ENCODE measurements around the gene FATE1.

Gene FATE1

DNA sequence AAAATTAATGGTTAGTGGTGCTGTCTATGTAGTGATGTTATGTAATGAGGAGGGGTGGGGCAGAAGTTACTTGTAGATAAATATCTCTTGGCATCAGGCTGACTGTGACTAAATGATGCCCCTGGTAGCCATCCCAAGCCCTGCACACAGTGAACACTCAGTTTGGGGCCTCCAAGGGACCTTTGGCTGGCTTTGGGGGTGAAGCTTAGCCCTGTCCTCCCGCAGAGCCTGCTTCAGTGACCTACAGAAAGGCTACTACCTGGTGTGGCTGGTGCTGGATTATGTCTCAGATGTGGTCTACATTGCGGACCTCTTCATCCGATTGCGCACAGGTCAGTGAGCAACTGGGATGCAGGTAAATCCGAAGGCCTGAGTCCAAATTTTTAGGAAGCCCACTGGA is 26.5 kb downstream of the FATE1 start:
- no peak for DNase-seq (ENCODE audit: low read depth in 3 of 3)

DNA sequence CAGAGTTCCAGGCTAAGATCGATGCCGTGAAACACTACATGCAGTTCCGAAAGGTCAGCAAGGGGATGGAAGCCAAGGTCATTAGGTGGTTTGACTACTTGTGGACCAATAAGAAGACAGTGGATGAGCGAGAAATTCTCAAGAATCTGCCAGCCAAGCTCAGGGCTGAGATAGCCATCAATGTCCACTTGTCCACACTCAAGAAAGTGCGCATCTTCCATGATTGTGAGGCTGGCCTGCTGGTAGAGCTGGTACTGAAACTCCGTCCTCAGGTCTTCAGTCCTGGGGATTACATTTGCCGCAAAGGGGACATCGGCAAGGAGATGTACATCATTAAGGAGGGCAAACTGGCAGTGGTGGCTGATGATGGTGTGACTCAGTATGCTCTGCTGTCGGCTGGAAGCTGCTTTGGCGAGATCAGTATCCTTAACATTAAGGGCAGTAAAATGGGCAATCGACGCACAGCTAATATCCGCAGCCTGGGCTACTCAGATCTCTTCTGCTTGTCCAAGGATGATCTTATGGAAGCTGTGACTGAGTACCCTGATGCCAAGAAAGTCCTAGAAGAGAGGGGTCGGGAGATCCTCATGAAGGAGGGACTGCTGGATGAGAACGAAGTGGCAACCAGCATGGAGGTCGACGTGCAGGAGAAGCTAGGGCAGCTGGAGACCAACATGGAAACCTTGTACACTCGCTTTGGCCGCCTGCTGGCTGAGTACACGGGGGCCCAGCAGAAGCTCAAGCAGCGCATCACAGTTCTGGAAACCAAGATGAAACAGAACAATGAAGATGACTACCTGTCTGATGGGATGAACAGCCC is 28.0 kb downstream of the FATE1 start:
- DNase-seq (ENCODE audit: low read depth in 3 of 3), result no peak

DNA sequence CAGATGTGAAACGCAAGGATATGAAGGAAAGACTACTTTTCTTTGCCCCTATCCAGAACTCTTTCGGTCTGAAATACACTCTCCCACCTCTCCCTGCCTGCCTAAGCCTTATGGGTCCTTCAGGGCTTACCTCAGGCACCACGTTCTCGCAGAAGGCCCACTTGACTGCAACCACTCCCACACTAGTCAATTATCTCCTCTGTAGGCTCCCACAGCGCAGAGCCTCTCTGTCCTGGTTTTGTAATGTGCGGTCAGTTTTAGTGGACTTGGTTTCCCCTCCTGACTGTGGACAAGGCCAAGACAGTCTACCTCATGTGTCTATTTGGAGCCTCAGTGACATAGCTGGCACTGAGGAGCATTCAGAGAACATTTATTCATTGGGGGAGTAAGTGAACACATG is 29.8 kb downstream of the FATE1 start:
- DNase-seq (ENCODE audit: low read depth in 3 of 3), result no peak

DNA sequence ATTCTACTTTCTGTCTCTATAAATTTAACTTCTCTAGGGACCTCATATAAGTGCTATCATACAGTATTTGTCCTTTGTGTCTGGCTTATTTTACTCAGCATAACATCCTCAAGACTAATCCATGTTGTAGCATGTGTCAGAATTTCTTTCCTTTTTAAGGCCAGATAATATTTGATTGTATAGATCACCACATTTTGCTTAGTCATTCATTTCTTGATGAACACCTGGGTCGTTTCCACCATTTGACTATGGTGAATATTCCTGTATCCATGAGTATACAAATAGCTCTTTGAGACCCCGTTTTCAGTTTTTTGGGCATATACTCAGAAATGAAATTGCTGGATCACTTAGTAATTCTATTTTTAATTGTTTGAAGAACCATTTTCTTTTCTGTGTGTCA is 30.7 kb downstream of the FATE1 start:
- DNase-seq (ENCODE audit: low read depth in 3 of 3), result no peak

DNA sequence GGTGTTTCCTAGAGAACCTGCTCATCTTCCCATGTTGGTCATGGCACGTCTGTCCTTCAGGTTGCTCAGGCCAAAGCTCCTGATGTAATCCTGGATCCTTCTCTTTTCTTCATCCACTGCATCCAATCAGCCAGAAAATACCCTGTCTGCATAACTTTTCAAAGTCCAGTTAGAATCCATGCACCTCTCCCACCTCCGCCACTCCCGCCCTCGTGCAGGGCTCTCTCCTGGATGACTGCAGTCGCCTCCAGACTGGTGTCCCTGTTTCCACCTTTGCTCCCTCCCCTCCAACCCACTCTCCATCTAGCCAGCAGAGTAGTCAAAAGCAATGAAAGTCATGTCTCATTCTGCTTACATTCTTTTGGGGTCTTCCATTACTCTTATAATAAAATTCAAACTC is 34.7 kb downstream of the FATE1 start:
- no peak for DNase-seq (ENCODE audit: low read depth in 3 of 3)

DNA sequence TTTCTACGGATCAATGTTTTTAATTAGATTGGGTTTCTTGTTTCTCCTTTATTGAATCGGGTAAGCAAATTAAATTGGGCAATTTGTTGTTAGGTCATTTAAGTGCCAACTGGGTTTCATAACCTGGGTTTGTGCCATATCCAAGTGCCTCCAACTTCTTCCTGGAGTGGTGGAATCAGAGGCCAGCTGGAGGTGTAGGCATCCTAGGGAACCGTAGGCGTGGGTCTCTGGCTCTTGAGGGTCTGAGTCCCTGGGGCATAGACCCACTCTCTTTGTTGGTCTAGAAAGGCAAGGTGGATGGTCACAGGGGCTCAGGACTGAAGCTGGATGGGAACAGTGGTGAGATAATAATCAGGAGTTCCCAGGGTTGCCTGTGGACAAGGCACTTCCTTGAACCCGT is 37.0 kb downstream of the FATE1 start:
- DNase-seq (ENCODE audit: low read depth in 3 of 3), result no peak

DNA sequence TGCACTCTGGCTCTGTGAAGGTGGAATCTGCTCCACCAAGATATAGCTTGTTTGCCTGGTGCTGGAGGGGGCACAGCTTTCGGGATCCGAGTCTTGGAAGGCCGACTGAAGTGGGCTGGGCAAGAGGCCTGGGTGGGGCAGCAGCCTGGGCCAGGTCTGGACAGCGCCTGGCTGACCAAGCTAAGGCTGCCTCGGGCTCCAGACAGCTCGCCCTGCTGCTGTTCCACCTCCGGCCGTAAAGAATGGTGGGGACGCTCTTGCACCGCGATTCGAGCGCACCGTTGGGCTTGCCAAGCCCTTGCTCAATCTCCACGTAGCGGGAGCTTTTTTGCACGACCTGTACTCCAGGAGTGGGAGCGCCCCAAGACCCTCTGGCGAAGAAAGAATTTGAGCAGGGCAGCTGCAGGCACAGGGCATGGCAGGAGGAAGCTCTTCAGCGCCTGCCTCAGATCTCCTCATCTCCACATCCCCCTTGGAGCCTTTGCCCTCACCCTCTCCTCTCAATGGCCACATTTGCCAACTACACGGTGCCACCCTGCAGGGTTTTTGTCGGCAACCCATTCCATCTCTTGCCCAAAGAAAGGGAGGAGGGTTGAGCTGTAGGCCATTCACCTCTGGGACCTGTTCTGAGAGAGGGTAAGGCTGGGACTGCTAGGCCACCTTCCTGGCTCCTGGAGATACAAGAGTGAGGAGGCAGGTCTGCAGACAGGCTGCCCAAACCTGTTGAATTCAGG is 37.6 kb downstream of the FATE1 start:
- peak in 1 of 3 experiments; percentile 13 for DNase-seq (ENCODE audit: low read depth in 3 of 3)

DNA sequence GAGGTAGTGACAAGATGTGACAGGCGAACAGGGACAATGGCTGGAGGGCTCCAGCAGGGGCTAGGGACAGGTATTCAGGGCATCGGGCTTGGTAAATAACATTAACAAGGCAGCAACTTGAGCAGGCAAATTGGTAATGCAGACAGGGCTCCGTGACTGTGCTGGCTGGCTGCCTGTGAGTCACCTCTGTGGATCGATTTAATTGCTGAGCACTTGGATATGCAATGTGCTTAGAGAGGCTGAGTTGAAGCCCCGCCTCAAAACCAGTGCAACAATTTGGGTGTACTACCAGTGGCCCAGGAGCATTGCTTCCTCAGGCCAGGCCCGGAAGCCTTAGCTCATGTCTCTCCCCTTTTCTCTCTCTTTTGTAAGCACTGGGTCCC is 38.2 kb downstream of the FATE1 start:
- no peak for DNase-seq (ENCODE audit: low read depth in 3 of 3)

DNA sequence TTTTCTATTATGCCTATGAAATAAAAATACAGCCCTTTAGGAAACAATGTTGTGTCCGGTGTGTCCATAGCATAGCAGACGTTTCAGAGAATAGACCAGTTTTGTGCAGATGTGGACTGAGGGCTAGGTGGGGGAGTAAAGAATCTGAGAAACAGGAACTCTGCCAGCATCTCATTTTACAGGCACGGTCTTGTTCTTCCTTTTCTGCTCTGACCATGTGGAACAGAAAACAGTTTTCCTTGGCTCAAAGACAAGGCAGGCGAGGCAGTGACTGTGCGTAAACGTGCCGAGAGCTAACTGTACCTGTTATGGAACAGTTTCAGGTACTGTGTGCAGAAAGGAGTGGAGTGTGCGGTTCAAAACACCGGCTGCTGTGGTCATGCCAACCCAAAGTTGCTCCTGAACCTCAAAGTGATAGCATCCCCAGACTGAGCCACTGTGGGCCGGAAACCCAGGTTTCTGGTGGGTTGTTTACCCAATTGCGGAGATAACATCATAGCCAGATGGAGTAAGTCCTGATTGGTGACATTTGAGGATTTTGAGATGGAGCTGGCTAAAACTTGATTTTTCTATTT is 38.9 kb downstream of the FATE1 start:
- no peak for DNase-seq (ENCODE audit: low read depth in 3 of 3)

DNA sequence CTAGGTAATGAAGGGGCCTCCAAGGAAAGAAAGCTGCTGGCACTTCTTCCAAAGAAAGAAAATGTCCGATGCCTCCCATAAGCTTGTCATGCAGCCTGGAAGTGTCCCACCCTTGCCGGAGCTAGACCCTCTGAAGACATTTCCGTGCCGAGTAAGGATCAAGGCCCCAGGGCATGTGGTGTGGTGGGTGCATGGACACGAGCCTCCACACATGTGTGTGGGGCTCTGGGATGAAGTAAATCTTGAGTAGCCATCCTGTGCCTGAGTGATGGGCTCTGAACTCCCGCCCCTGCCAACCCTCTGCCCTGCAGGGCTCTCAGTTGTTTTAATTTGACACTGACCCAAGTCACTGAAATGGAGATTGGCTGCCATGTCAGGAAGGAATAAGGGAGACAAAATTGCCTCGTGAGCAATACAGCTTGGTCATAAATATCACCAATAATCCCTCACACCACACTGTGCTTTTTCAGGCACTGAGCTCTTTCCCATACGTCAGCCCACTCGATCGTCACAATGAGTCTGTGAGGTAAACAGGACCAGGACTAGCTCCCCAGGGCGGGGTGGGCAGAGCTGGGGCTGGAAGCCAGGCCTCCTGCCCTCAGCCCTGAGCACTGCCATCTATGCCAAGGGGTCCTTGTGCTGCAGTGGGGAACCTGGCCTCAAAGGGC is 43.3 kb downstream of the FATE1 start:
- no peak for DNase-seq (ENCODE audit: low read depth in 3 of 3)

DNA sequence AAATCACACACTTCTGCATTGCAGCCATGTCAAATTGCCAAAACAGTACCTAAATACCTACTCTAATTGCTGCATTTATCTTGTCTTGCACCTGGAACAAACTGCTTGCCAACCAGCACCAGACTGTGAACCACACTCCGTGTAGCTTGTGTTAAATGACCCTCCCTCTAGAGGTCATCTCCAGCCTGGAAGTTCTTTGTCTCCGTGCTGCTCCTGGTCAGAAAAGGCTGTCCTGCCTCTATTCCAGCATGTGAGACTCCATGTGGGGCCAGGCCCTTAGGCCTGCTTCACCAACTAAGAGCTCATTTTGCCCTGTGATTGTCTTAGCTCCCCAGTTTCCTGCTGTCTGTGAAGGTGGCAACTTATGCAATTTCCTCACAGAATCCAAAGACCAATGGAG is 47.0 kb downstream of the FATE1 start:
- no peak for DNase-seq (ENCODE audit: low read depth in 3 of 3)

DNA sequence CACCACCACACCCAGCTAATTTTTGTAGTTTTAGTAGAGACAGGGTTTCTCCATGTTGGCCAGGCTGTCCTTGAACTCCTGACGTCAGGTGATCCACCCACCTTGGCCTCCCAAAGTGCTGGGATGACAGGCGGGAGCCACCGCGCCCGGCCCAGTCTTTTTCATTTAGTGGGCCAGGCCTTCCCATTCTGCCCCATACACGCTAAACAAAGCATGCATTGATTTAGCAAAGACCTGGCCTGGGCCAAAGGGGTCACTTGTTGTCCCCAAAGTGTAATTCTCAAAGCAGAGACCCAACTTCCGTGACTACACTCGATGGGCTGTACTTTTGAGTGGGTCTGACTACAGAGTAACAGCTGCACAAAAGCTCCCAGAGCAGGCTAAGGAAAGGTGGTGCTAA is 47.9 kb downstream of the FATE1 start:
- no peak for DNase-seq (ENCODE audit: low read depth in 3 of 3)

DNA sequence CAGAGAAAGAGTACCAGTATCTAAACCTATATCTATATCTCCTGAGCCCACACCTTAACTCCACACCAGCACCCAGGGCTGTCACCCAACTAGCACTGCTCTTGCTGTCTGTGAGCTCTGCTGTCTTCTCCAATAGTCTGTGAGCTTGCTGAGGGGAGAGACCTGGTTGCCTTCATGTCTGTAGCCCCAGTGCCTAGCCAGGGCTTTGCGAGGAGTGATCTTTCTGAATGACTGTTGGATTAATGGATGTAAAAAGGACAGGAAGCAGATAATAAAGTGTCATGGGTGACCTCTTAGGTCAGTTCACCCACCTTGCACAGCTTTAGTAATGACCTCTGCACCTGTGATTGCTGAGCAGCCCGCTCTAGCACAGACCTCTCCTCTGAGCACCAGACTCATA is 49.2 kb downstream of the FATE1 start:
- no peak for DNase-seq (ENCODE audit: low read depth in 3 of 3)

DNA sequence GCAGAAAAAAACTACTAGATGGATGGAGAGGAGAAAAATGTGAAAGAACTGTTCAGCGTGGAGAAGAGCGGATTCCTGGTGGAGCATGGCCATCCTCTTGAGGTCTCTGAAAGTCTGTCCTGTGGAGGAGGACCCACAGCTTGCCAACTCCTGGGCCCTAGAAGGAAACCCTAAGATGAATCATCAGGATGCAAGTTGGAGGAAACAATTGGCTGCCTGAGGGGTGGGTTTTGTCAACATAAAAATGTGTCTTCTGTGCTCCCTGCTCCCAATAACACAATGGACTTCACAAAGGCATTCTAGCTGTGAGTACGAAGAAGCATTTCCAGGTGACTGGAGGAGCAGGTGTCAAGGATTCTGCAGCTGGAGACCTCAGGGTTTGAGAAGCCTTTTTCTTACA is 55.9 kb downstream of the FATE1 start:
- no peak for DNase-seq (ENCODE audit: low read depth in 3 of 3)
